HG03196 (cell line): ENCODE measurements around the gene POT1.

Experiments
- ATAC-seq: cut with Tn5 transposase; IDR thresholded peaks from one replicate; pipeline ENCODE4 v1.9.1; 2021; ENCODE audit not compliant: unreplicated experiment

POT1 gene

DNA sequence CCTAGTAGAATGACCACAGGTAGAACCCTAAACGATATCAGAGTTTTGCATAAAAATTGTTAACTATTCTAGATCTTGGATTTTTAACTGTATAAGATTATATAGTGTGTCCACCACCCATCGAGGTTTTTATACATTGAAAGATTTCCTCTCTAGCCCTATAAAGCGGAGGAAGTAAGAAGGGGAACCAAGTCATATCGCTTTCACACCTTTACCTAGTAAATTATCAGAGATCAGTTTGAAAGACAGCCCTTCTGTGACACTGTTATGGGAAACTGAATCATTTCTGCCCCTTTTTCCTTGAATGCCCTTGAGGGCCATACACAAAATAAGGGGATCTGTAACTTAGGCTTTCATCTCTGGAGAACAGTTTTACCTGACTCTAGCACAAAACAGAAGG is 155.7 kb downstream of the POT1 start:
- no peak for ATAC-seq

DNA sequence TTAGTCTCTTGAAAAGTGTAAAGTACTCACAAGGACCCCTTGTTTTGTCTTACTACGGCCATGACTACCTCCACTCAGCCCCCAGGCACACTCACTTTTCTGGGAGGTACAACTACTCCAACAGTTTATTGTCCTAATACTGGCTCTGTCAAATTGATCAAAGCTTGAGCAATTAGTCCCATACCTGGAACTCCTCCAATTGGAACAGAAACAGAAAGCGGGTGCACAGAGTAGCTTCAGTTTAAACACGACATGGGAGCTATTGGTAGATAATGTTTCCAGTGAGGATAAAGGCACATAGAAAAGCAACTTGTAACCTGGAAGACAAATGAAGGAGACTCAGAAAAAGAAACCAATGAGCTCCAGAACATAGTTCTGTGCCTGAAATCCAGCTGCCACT is 156.3 kb downstream of the POT1 start:
- ATAC-seq = no peak
